Vagina (tissue), 2 donors: ENCODE results near the gene POC1B. TPM values are rescaled to one million over a fixed set of nuclear protein-coding genes. Genes with fewer than 3 reads are reported as not detected.

Experiments
- DNase-seq, 2 donors: peaks; one replicate each; pipeline ENCODE4 v3.0.0-alpha.2; 2017; ENCODE audit errors: extremely low spot score in 2 of 2
- H3K27ac ChIP-seq: fragments of 200-600 bp; sonication (generic); one replicate; pipeline ENCODE4 v1.5.1; 2019
- H3K27me3 ChIP-seq: fragments of 200-600 bp; sonication (generic); one replicate; pipeline ENCODE4 v1.5.1; 2019
- H3K36me3 ChIP-seq, 2 donors: fragments of 200-600 bp; sonication (generic); one replicate each; pipeline ENCODE4 v1.5.1; 2017 to 2019
- H3K4me1 ChIP-seq: fragments of 200-600 bp; sonication (generic); one replicate; pipeline ENCODE4 v1.5.1; 2019
- H3K4me3 ChIP-seq, 2 donors: fragments of 200-600 bp; sonication (generic); 1 replicate in 1 of 2; 2 replicates in 1 of 2; pipeline ENCODE4 v1.5.1; 2016 to 2019
- H3K9me3 ChIP-seq: fragments of 200-600 bp; sonication (generic); one replicate; pipeline ENCODE4 v1.5.1; 2019
- CTCF ChIP-seq, 3 experiments: fragments of 450-650 bp in 2 of 3; fragments of 200-600 bp in 1 of 3; sonication (generic) in 1 of 3; IDR thresholded peaks; one replicate each; pipeline ENCODE4 v1.5.1; 2017 to 2019; ENCODE audit warnings: antibody characterized with exemption in 3 of 3, mild to moderate bottlenecking in 2 of 3, moderate library complexity in 2 of 3
- POLR2A ChIP-seq, 2 donors: fragments of 450-650 bp; IDR thresholded peaks; one replicate each; pipeline ENCODE4 v1.6.1; 2017; ENCODE audit warnings: antibody characterized with exemption in 2 of 2, mild to moderate bottlenecking in 2 of 2, moderate library complexity in 2 of 2
- POLR2AphosphoS5 ChIP-seq, 2 donors: sonication (generic); formaldehyde crosslinking; IDR thresholded peaks; one replicate each; pipeline ENCODE4 v1.9.0; 2017; ENCODE audit warnings: antibody characterized with exemption in 2 of 2, mild to moderate bottlenecking in 2 of 2, low read depth in 1 of 2; ENCODE audit not compliant: insufficient read depth in 1 of 2
- intact Hi-C: fragments of 100-400 bp; cut with DNase I; formaldehyde crosslinking; loops from one replicate; pipeline ENCODE4 v1.15.1; 2023
- total RNA-seq: library from RNA; depleted of rRNA; stranded (reverse); fragments of >200 nt; gene quantifications from one replicate; pipeline ENCODE4 v1.2.3, GENCODE V29; 2016

POC1B gene
- total RNA-seq, 1 donor from 2014 or later: 18.9 TPM

GRCh38 chr12:89411846-89412245 is 114.0 kb downstream of the POC1B start:
- intact Hi-C loops: no loop called here
- Histone ChIP-seq H3K9me3 (no peaks in the 10 kb centered on the region), H3K27me3 (no peaks in the 10 kb centered on the region), H3K4me3 (no peak overlapping the region), H3K4me1 (peaks cover under 1% of the 10 kb centered on the region), H3K27ac (no peak overlapping the region), H3K36me3 (no peaks in the 10 kb centered on the region)
- no peak for TF ChIP-seq CTCF (IDR thresholded peaks at IDR 0.05)
- TF ChIP-seq POLR2AphosphoS5 (IDR thresholded peaks at IDR 0.05; ENCODE audit: insufficient read depth in 1 of 2, low read depth in 1 of 2): no peak
- TF ChIP-seq POLR2A (IDR thresholded peaks at IDR 0.05): no peak
- DNase-seq: no peak

GRCh38 chr12:89411234-89411633 is 114.6 kb downstream of the POC1B start:
- no peak for TF ChIP-seq POLR2AphosphoS5 (IDR thresholded peaks at IDR 0.05; ENCODE audit: insufficient read depth in 1 of 2, low read depth in 1 of 2)
- no peak for TF ChIP-seq CTCF (IDR thresholded peaks at IDR 0.05)
- TF ChIP-seq POLR2A (IDR thresholded peaks at IDR 0.05): no peak
- H3K27ac ChIP-seq: no peak overlapping the region
- H3K27me3 ChIP-seq: no peaks in the 10 kb centered on the region
- no peak for DNase-seq
- intact Hi-C loops: no loop called here
- H3K4me3 ChIP-seq: no peak overlapping the region
- no peaks in the 10 kb centered on the region for H3K9me3 ChIP-seq
- no peaks in the 10 kb centered on the region for H3K36me3 ChIP-seq
- no peaks in the 10 kb centered on the region for H3K4me1 ChIP-seq

- Histone ChIP-seq H3K9me3 (no peaks in the 10 kb centered on the region), H3K27me3 (no peaks in the 10 kb centered on the region), H3K36me3 (no peaks in the 10 kb centered on the region), H3K27ac (no peak overlapping the region), H3K4me1 (no peaks in the 10 kb centered on the region), H3K4me3 (no peak overlapping the region)
- intact Hi-C loops: no loop called here
- DNase-seq: no peak
- TF ChIP-seq CTCF (IDR thresholded peaks at IDR 0.05) (no peak), POLR2AphosphoS5 (IDR thresholded peaks at IDR 0.05; ENCODE audit: insufficient read depth in 1 of 2, low read depth in 1 of 2) (no peak), POLR2A (IDR thresholded peaks at IDR 0.05) (no peak)
These were observed 120.1 kb downstream of the POC1B start for GRCh38 chr12:89405626-89406345.

GRCh38 chr12:89401433-89402058 is 124.3 kb downstream of the POC1B start:
- no peak for TF ChIP-seq POLR2AphosphoS5 (IDR thresholded peaks at IDR 0.05; ENCODE audit: insufficient read depth in 1 of 2, low read depth in 1 of 2)
- TF ChIP-seq CTCF (IDR thresholded peaks at IDR 0.05): no peak
- TF ChIP-seq POLR2A (IDR thresholded peaks at IDR 0.05): no peak
- no peak overlapping the region for H3K27ac ChIP-seq
- intact Hi-C loops: no loop called here
- H3K36me3 ChIP-seq: no peaks in the 10 kb centered on the region
- no peak for DNase-seq
- no peaks in the 10 kb centered on the region for H3K9me3 ChIP-seq
- H3K27me3 ChIP-seq: no peaks in the 10 kb centered on the region
- no peaks in the 10 kb centered on the region for H3K4me1 ChIP-seq
- H3K4me3 ChIP-seq: no peak overlapping the region

GRCh38 chr12:89400415-89400814 is 125.4 kb downstream of the POC1B start:
- Histone ChIP-seq H3K36me3 (no peaks in the 10 kb centered on the region), H3K27me3 (no peaks in the 10 kb centered on the region), H3K27ac (no peak overlapping the region), H3K4me1 (no peaks in the 10 kb centered on the region), H3K4me3 (no peak overlapping the region), H3K9me3 (no peaks in the 10 kb centered on the region)
- intact Hi-C loops: no loop called here
- DNase-seq: no peak
- TF ChIP-seq POLR2A (IDR thresholded peaks at IDR 0.05) (no peak), CTCF (IDR thresholded peaks at IDR 0.05) (no peak), POLR2AphosphoS5 (IDR thresholded peaks at IDR 0.05; ENCODE audit: insufficient read depth in 1 of 2, low read depth in 1 of 2) (no peak)
